HepG2 (cell line): ENCODE results near the gene ALDH18A1. TPM values are rescaled to one million over a fixed set of nuclear protein-coding genes. Genes with fewer than 3 reads are reported as not detected.

Experiments
- ATAC-seq: fragments of 200-7000 bp; cut with Tn5 transposase; 3 replicates; pipeline ENCODE4 v1.9.1; 2020; ENCODE audit warnings: mild to moderate bottlenecking, moderate library complexity
- BruUV-seq: library from RNA; stranded (reverse); fragments of 400-500 nt; replicated peaks from 2 replicates; lab custom pipeline; 2021; lab: Mats Ljungman, UMichigan
- CTCF ChIA-PET: fragments of 300-600 bp; formaldehyde crosslinking; extraction: SDS; loops from one replicate; lab custom pipeline; 2021; ENCODE audit warnings: low total read pairs, inconsistent platforms, low intra/inter-chr PET ratio; lab: Yijun Ruan, JAX
- POLR2A ChIA-PET: fragments of 350-600 bp; sonication (Branson Sonifier 250); formaldehyde crosslinking; loops from one replicate; lab custom pipeline; 2020; ENCODE audit warnings: antibody characterized with exemption, inconsistent platforms; lab: Yijun Ruan, JAX
- DNase-seq: peaks from one replicate; pipeline ENCODE4 v3.0.0-alpha.2; 2015; ENCODE audit warnings: low spot score
- FAIRE-seq: peaks from 3 replicates; lab custom pipeline; 2011; peaks lifted over from hg19 to GRCh38; lab: Jason Lieb, UNC
- H2AFZ ChIP-seq: one replicate; pipeline ENCODE4 v1.6.1; 2011; ENCODE audit warnings: low read length, inconsistent platforms
- H3K27ac ChIP-seq: fragments of 300-600 bp; 3 replicates; pipeline ENCODE4 v1.8.0; 2011; ENCODE audit warnings: mixed run types, mild to moderate bottlenecking, mixed read lengths, low read length, inconsistent platforms; ENCODE audit not compliant: insufficient read depth; ENCODE audit errors: extremely low read length
- H3K27me3 ChIP-seq, 2 experiments: fragments of 200-600 bp in 1 of 2; 2 replicates in 1 of 2; 3 replicates in 1 of 2; pipeline versions ENCODE4 v1.6.0 to v1.8.0; 2011; ENCODE audit warnings: low read length in 2 of 2, mild to moderate bottlenecking in 2 of 2, moderate library complexity in 2 of 2, inconsistent platforms in 1 of 2; ENCODE audit not compliant: insufficient read depth in 2 of 2, control insufficient read depth in 1 of 2
- H3K36me3 ChIP-seq, 2 experiments: fragments of 200-600 bp in 1 of 2; replicated peaks in 1 of 2; 2 replicates in 1 of 2; 3 replicates in 1 of 2; pipeline versions ENCODE4 v1.5.1 to v1.8.0; 2011; ENCODE audit warnings: low read length in 2 of 2, inconsistent platforms in 1 of 2; ENCODE audit not compliant: insufficient read depth in 2 of 2, control insufficient read depth in 1 of 2
- H3K4me1 ChIP-seq: 2 replicates; pipeline ENCODE4 v1.5.1; 2012; ENCODE audit warnings: low read length, inconsistent platforms; ENCODE audit not compliant: insufficient read depth
- H3K4me2 ChIP-seq: 2 replicates; pipeline ENCODE4 v1.6.0; 2011; ENCODE audit warnings: low read depth, low read length, inconsistent platforms
- H3K4me3 ChIP-seq, 3 experiments: fragments of 200-600 bp in 1 of 3; sonication (generic), shearing (Covaris generic) in 1 of 3; replicated peaks in 1 of 3; 2 replicates each; pipeline ENCODE4 v1.5.1; 2011 to 2016; ENCODE audit warnings: low read length in 3 of 3, inconsistent platforms in 2 of 3, low read depth in 2 of 3, mild to moderate bottlenecking in 2 of 3, control low read depth in 1 of 3, mixed read lengths in 1 of 3; ENCODE audit not compliant: insufficient read depth in 1 of 3
- H3K79me2 ChIP-seq: one replicate; pipeline ENCODE4 v1.6.1; 2011; ENCODE audit warnings: low read length, inconsistent platforms; ENCODE audit not compliant: insufficient read depth
- H3K9ac ChIP-seq: 2 replicates; pipeline ENCODE4 v1.6.0; 2011; ENCODE audit warnings: mild to moderate bottlenecking, low read depth, low read length, inconsistent platforms; ENCODE audit not compliant: insufficient read depth
- H3K9me3 ChIP-seq: 2 replicates; pipeline ENCODE4 v1.5.1; 2012; ENCODE audit warnings: mild to moderate bottlenecking, low read length
- H4K20me1 ChIP-seq: 2 replicates; pipeline ENCODE4 v1.6.0; 2011; ENCODE audit warnings: inconsistent platforms, mild to moderate bottlenecking, low read length, moderate library complexity; ENCODE audit not compliant: insufficient read depth
- GABPB1 ChIP-seq: IDR thresholded peaks from 2 replicates; pipeline ENCODE4 v1.6.1; 2016; ENCODE audit warnings: mild to moderate bottlenecking, missing genetic modification reagents, moderate library complexity, missing compliant biosample characterization
- HOXA5 ChIP-seq: sonication (generic); formaldehyde crosslinking; IDR thresholded peaks from 2 replicates; pipeline ENCODE4 v1.4.0; 2020; ENCODE audit warnings: missing genetic modification reagents
- MEIS1 ChIP-seq: sonication (generic); formaldehyde crosslinking; IDR thresholded peaks from 2 replicates; pipeline ENCODE4 v1.9.0; 2021; ENCODE audit warnings: mild to moderate bottlenecking, missing genetic modification reagents, moderate library complexity, borderline replicate concordance
- RBM22 ChIP-seq: fragments of 200-400 bp; formaldehyde crosslinking; optimal IDR thresholded peaks from 2 replicates; pipeline ENCODE3; 2017; ENCODE audit warnings: mild to moderate bottlenecking, low read length, moderate library complexity
- ZBTB33 ChIP-seq: sonication (generic); formaldehyde crosslinking; IDR thresholded peaks from 2 replicates; pipeline ENCODE4 v1.4.0; 2020; ENCODE audit warnings: missing genetic modification reagents
- ZFP90 ChIP-seq: sonication (generic); formaldehyde crosslinking; IDR thresholded peaks from 2 replicates; pipeline ENCODE4 v1.8.0; 2022; ENCODE audit warnings: missing genetic modification reagents, mild to moderate bottlenecking, inconsistent platforms, borderline replicate concordance
- ZNF253 ChIP-seq: sonication (generic); formaldehyde crosslinking; IDR thresholded peaks from 2 replicates; pipeline ENCODE4 v1.8.0; 2022; ENCODE audit warnings: mild to moderate bottlenecking, missing genetic modification reagents, borderline replicate concordance
- ZNF33B ChIP-seq: sonication (generic); formaldehyde crosslinking; IDR thresholded peaks from 2 replicates; pipeline ENCODE4 v1.5.1; 2020; ENCODE audit warnings: mild to moderate bottlenecking, missing genetic modification reagents
- ZNF687 ChIP-seq: sonication (generic); formaldehyde crosslinking; IDR thresholded peaks from 2 replicates; pipeline ENCODE4 v1.5.1; 2020; ENCODE audit warnings: mild to moderate bottlenecking, missing genetic modification reagents, moderate library complexity
- ZNF724P ChIP-seq: sonication (generic); formaldehyde crosslinking; IDR thresholded peaks from 2 replicates; pipeline ENCODE4 v1.8.0; 2022; ENCODE audit warnings: missing genetic modification reagents, borderline replicate concordance
- ZSCAN25 ChIP-seq: sonication (generic); formaldehyde crosslinking; IDR thresholded peaks from 2 replicates; pipeline ENCODE4 v1.8.0; 2022; ENCODE audit warnings: mild to moderate bottlenecking, missing genetic modification reagents
- WGBS: methylation state at CpG from one replicate; pipeline ENCODE4 v1.1.6; 2017; ENCODE audit warnings: low lambda C conversion rate; 5-methylcytosine and 5-hydroxymethylcytosine counted together
- in situ Hi-C: cut with HindIII; loops from 2 replicates; pipeline ENCODE4 v1.10.0; 2017; ENCODE audit warnings: low pct_unique_long_range_greater_than_20kb; ENCODE audit not compliant: extremely low pct_ligation_motif_present
- intact Hi-C: fragments of 100-400 bp; cut with micrococcal nuclease; formaldehyde crosslinking; loops from one replicate; pipeline ENCODE4 v1.10.0; 2022; ENCODE audit not compliant: unreplicated experiment
- polyA plus RNA-seq, 8 experiments: library from polyadenylated mRNA; depleted of rRNA in 3 of 8; stranded (reverse) in 7 of 8; unstranded in 1 of 8; fragments of >200 nt; fragmentation: Illumina TruSeq in 4 of 8; extraction: Trizol in 4 of 8; gene quantifications; 2 replicates each; pipeline versions ENCODE4 v1.2.1 to v1.2.3, GENCODE V29; 2011 to 2016; ENCODE audit warnings: low read depth in 4 of 8, missing spikeins in 1 of 8, mixed read lengths in 1 of 8; ENCODE audit not compliant: insufficient read depth in 1 of 8
- total RNA-seq, 5 experiments: library from RNA; depleted of rRNA; stranded (reverse); fragments of >200 nt; fragmentation: Illumina TruSeq; extraction: Trizol; gene quantifications; 2 replicates each; pipeline ENCODE4 v1.2.3, GENCODE V29; 2016; ENCODE audit warnings: low read depth in 1 of 5

The ALDH18A1 gene
- total and polyA plus RNA-seq, 2 of the 13 experiments (the other 11 are each of a cell fraction or from before 2014, with no cell fraction given) = 180 to 263 TPM

- 0 out of 2 replicates have a peak, but pooled peaks have one; percentile 47 for TF ChIP-seq MEIS1 (CRISPR knock-in tag)
These were observed 15.6 kb downstream of the ALDH18A1 start (continued) for GRCh38 chr10:95640891-95641315.

DNA sequence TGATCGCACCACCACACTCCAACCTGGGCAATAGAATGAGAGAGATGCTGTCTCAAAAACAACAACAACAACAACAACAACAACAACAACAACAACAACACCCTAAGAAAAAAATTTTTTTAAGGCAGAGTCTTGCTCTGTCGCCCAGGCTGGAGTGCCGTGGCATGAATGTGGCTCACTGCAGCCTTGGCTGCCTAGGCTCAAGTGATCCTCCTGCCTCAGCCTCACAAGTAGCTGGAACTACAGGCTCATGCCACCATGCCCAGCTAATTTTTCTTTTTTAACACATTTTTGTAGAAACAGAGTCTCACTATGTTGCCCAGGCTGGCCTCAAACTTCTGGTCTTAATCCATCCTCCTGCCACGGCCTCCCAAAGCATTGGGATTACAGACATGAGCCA is 18.6 kb downstream of the ALDH18A1 start:
- Histone ChIP-seq H3K27ac (no peak overlapping the region), H3K4me3 (no peak overlapping the region), H4K20me1 (no peaks in the 10 kb centered on the region), H3K4me2 (no peak overlapping the region), H3K36me3 (peaks cover 31 to 63% of the 10 kb centered on the region in 2 experiments), H3K4me1 (peaks cover 100% of the 10 kb centered on the region), H3K9ac (no peak overlapping the region)
- CTCF ChIA-PET = no interaction called here
- POLR2A ChIA-PET = no interaction called here
- DNase-seq (no peak), FAIRE-seq (no peak)
- TF ChIP-seq GABPB1 (CRISPR knock-in tag) = no peak
- TF ChIP-seq ZSCAN25 = no peak
- no peak for TF ChIP-seq ZNF33B (CRISPR knock-in tag)
- no peak for TF ChIP-seq ZNF253
- no peak for TF ChIP-seq HOXA5 (CRISPR knock-in tag)
- TF ChIP-seq ZFP90 (CRISPR knock-in tag) = peak; percentile 74; the same call in 1 of the 2 replicates
- TF ChIP-seq, all 625 proteins: peak for 1
- in situ Hi-C loops (no loop called here), intact Hi-C loops (no loop called here)
- WGBS = 100% methylated on average over 4 of the region's 4 CpGs
- H3K9me3 ChIP-seq = no peaks in the 10 kb centered on the region
- no peak for ATAC-seq
- peaks cover 6% of the 10 kb centered on the region for H3K79me2 ChIP-seq
- BruUV-seq = no TSS peak
- no peak overlapping the region for H2AFZ ChIP-seq
- no peaks in the 10 kb centered on the region for H3K27me3 ChIP-seq

DNA sequence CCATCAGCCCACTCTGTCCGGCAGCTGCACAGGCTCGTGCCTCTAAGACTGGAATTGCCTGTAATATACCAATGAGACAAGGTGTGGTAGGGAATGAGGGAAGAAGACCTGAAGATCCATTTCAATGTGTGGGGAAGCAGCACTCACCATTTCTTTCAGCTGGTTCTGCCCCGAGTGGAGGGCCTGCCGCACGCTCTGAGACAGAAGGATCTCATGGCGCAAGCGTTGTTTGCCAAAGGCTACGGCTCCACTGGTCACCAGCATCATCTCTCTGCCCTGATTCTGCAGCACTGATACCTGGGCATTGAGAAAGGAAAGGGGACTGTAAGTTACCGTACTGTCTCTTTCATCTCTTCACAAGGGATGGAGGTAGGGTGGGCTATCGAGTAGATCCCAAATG is 19.4 kb downstream of the ALDH18A1 start:
- BruUV-seq = no TSS peak
- Histone ChIP-seq H3K79me2 (peaks cover 3% of the 10 kb centered on the region), H3K4me2 (no peak overlapping the region), H4K20me1 (no peaks in the 10 kb centered on the region), H3K27ac (peak overlapping the region; percentile 78), H3K9me3 (no peaks in the 10 kb centered on the region), H3K4me1 (peaks cover 98% of the 10 kb centered on the region), H3K27me3 (no peaks in the 10 kb centered on the region), H3K36me3 (peaks cover 26 to 63% of the 10 kb centered on the region in 2 experiments), H3K9ac (no peak overlapping the region), H2AFZ (no peak overlapping the region), H3K4me3 (no peak overlapping the region)
- FAIRE-seq (no peak), DNase-seq (no peak), ATAC-seq (no peak)
- POLR2A ChIA-PET = no interaction called here
- CTCF ChIA-PET = no interaction called here
- WGBS = 87% methylated on average over 10 of the region's 10 CpGs
- in situ Hi-C loops = no loop called here
- intact Hi-C loops = no loop called here
- TF ChIP-seq ZBTB33 (CRISPR knock-in tag) (peak; percentile 59; the same call in 1 of the 2 replicates), RBM22 (peak; percentile 61), ZNF724P (CRISPR knock-in tag) (no peak), ZNF687 (peak; percentile 55)
